ENCODE measurements around the gene GRM6.

GRM6 gene

DNA sequence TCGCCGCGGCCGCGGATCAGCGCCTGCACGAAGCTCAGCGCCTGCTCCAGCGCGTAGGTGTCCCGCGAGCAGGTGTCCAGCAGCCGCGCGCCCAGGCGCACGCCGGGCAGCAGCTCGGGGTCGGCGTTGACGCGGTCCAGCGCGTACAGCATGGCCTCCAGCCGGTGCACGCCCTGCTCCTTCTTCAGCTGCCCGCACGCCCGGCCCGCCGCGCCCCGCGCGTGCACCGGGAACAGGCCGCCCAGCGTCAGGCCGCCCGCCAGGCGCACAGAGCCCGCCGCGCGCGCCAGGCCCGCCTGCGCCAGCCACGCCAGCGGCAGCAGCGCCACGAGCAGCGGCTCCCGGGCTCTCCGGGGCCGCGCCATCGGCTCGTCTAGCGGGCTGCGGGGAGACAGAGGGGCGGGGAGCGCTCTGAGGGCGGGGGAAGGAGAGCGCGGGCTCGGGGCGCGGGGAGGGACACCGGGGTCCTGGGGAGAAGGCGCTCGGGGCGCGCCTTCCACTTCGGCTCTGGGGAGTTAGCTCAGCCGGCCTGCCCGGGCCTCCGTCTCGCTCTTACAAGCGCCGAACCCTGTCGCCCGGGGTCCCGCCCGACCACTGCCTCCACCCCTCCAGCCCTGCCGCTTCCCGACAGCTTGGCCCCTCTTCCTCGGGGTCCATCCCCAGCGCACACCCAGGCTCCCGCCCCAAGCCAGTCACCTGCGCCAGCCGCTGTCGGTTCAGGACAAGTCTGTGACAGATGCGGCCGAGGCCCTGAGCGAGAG is at the start of gene GRM6:
Gene GRM6, minus strand, starts transcription at position 741 of the 761 bp plus-strand sequence. Its CDS starts 376 bp downstream, at position 365.
- Histone ChIP-seq H2AFZ (ENCODE audit: low read depth, low read length) (no peak within 1 kb of the TSS), H3K36me3 (ENCODE audit: insufficient read depth, low read length) (no peaks in the 10 kb centered on the region), H3K4me3 (ENCODE audit: low read length) (peak within 1 kb of the TSS; percentile 27), H3K27me3 (ENCODE audit: insufficient read depth, low read length) (peaks cover 47% of the 10 kb centered on the region), H3K4me1 (ENCODE audit: insufficient read depth, low read length) (no peaks in the 10 kb centered on the region), H3K9me3 (ENCODE audit: low read length) (peaks cover 18% of the 10 kb centered on the region)

DNA sequence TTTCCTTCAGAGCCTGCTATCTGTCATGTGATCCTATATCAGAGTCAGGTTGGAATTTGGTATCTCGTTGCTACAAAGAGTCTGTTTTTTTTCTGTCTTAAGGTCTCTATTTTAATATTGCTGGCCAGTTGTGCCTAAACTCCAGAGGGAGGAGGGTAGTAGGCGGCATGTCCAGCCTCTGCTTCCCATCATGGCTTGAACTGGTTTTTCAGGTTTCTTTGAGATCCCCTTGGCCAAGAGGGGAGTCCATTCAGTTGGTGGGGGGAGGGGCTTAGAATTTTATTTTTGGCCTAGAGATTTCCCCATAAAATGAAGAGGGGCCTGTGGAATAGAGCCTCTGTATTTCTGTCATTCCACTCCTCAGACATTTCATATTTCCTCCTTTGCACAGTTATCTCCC is 49.6 kb upstream of the GRM6 start:
- Histone ChIP-seq H2AFZ (ENCODE audit: low read depth, low read length) (no peak overlapping the region), H3K36me3 (ENCODE audit: insufficient read depth, low read length) (no peaks in the 10 kb centered on the region), H3K4me3 (ENCODE audit: low read length) (no peak overlapping the region), H3K9me3 (ENCODE audit: low read length) (peaks cover 1% of the 10 kb centered on the region), H3K27me3 (ENCODE audit: insufficient read depth, low read length) (no peaks in the 10 kb centered on the region), H3K4me1 (ENCODE audit: insufficient read depth, low read length) (no peaks in the 10 kb centered on the region)

DNA sequence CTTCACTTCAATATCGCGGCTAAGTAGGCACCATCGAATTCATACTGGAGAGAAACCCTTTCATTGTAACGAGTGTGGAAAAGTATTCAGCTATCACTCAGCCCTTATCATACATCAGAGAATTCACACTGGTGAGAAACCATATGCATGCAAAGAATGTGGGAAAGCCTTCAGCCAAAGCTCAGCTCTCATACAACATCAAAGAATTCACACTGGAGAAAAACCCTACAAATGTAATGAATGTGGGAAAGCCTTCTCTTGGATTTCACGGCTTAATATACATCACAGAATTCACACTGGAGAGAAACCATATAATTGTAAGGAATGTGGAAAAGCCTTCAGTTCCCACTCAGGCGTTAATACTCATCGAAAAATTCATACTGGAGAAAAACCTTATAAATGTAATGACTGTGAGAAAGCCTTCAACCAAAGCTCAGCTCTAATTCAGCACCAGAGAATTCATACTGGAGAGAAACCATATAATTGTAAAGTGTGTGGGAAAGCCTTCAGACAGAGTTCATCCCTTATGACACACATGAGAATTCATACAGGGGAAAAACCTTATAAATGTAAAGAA is 38.0 kb upstream of the GRM6 start:
- Histone ChIP-seq H3K9me3 (ENCODE audit: low read length) (peaks cover 64% of the 10 kb centered on the region), H3K36me3 (ENCODE audit: insufficient read depth, low read length) (peaks cover 57% of the 10 kb centered on the region), H3K4me3 (ENCODE audit: low read length) (no peak overlapping the region), H3K4me1 (ENCODE audit: insufficient read depth, low read length) (no peaks in the 10 kb centered on the region), H3K27me3 (ENCODE audit: insufficient read depth, low read length) (no peaks in the 10 kb centered on the region), H2AFZ (ENCODE audit: low read depth, low read length) (no peak overlapping the region)

DNA sequence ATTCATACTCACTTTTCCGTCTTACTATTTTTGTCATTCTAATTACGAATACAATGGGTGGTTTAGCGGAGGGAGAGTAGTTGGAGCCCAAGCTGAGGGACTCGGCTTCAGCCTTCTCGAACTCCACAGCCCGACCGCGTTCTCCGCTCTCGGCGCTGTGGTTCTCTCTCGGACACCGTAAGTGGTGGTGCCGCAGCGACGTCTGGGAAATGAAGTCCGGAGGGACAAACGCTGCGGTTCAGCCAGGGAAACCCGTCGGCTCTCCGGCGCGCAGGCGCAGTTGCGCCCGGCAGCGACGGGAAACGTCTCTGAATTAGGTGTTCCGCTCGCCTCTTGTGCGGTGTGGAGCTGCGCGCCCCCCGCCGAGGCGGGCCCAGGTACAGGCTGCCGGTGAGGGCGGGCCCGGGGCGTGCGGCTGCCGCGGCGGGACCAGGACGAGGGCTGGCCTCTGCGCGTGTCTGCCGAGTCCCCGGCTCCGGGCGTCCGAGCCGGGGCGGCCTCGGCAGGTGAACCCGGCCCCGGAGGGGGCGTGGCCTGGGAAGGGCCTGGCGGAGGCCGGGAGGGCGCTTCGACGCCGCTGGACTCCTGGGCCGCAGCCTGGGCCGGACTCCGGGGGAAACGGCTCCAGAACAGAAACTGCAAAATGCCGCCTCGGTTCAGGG is 28.5 kb upstream of the GRM6 start, which contains the start of gene ZNF879:
Gene ZNF879, plus strand, starts transcription at position 277 of the 662 bp plus-strand sequence. CDS start 1,201 bp downstream, outside the sequence.
- peak within 1 kb of the TSS; percentile 87 for H2AFZ ChIP-seq (ENCODE audit: low read depth, low read length)
- peaks cover 28% of the 10 kb centered on the region for H3K9me3 ChIP-seq (ENCODE audit: low read length)
- H3K4me3 ChIP-seq (ENCODE audit: low read length), result peak within 1 kb of the TSS; percentile 56
- no peaks in the 10 kb centered on the region for H3K27me3 ChIP-seq (ENCODE audit: insufficient read depth, low read length)
- H3K36me3 ChIP-seq (ENCODE audit: insufficient read depth, low read length), result peaks cover 27% of the 10 kb centered on the region
- no peaks in the 10 kb centered on the region for H3K4me1 ChIP-seq (ENCODE audit: insufficient read depth, low read length)

DNA sequence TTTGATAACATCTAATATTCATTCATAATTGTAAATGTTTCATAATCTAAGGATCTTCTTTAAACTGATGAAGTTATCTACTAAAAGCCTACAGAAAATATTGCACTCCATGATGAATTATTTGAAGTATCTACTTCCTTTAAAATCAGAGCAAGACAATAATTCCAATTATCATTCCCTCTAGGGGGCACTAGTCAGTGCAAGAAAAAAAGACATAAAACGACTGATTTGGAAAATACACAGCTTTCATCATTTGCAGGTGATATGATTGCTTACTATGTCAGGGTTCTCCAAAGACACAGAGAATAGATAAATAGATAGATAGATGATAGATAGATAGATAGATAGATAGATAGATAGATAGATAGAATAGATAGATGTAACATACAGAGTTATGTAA is 13.5 kb upstream of the GRM6 start:
- peaks cover 5% of the 10 kb centered on the region for H3K9me3 ChIP-seq (ENCODE audit: low read length)
- H3K4me3 ChIP-seq (ENCODE audit: low read length), result no peak overlapping the region
- H3K36me3 ChIP-seq (ENCODE audit: insufficient read depth, low read length), result no peaks in the 10 kb centered on the region
- no peak overlapping the region for H2AFZ ChIP-seq (ENCODE audit: low read depth, low read length)
- H3K4me1 ChIP-seq (ENCODE audit: insufficient read depth, low read length), result no peaks in the 10 kb centered on the region
- no peaks in the 10 kb centered on the region for H3K27me3 ChIP-seq (ENCODE audit: insufficient read depth, low read length)

DNA sequence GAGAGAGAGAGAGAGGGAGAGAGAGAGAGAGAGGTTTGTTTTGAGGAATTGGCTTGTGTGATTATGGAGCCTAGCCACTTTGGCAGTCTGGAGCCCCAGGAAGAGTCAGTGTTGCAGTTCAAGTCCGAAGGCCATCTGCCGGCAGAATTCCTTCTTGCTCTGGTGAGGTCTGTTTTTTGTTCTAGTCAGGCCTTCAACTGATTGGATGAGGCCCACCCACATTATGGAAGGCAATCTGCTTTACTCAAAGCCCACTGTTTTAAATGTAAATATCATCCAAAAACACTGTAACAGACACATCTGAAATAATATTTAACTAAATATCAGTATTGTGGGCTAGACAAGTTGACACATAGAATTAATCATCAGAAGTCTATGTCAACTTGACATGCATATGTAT is 11.4 kb upstream of the GRM6 start:
- Histone ChIP-seq H3K36me3 (ENCODE audit: insufficient read depth, low read length) (no peaks in the 10 kb centered on the region), H3K4me1 (ENCODE audit: insufficient read depth, low read length) (no peaks in the 10 kb centered on the region), H3K9me3 (ENCODE audit: low read length) (peaks cover 2% of the 10 kb centered on the region), H3K27me3 (ENCODE audit: insufficient read depth, low read length) (no peaks in the 10 kb centered on the region), H2AFZ (ENCODE audit: low read depth, low read length) (no peak overlapping the region), H3K4me3 (ENCODE audit: low read length) (no peak overlapping the region)

DNA sequence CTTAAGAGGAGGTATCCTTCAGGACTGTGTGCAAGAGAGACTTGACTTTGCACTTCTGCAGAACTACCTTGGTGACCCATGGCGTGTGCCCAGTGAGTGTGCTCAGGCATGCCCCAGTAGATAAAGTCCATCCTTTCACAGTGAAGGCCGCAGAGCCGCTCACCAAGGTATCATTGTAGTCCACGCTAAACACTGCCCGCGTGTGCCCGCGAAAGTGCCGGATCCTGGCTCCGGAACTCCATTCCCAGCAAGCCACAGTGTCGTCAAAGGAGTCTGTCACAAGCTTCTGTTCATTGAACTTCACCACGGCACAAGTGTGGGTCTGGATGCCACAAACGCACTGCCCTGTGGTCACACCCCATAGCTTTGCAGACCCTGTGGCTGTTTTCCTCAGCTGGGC is 3.3 kb upstream of the GRM6 start:
- H3K36me3 ChIP-seq (ENCODE audit: insufficient read depth, low read length), result no peaks in the 10 kb centered on the region
- peaks cover 10% of the 10 kb centered on the region for H3K9me3 ChIP-seq (ENCODE audit: low read length)
- no peak overlapping the region for H3K4me3 ChIP-seq (ENCODE audit: low read length)
- no peak overlapping the region for H2AFZ ChIP-seq (ENCODE audit: low read depth, low read length)
- no peaks in the 10 kb centered on the region for H3K4me1 ChIP-seq (ENCODE audit: insufficient read depth, low read length)
- peaks cover 41% of the 10 kb centered on the region for H3K27me3 ChIP-seq (ENCODE audit: insufficient read depth, low read length)

DNA sequence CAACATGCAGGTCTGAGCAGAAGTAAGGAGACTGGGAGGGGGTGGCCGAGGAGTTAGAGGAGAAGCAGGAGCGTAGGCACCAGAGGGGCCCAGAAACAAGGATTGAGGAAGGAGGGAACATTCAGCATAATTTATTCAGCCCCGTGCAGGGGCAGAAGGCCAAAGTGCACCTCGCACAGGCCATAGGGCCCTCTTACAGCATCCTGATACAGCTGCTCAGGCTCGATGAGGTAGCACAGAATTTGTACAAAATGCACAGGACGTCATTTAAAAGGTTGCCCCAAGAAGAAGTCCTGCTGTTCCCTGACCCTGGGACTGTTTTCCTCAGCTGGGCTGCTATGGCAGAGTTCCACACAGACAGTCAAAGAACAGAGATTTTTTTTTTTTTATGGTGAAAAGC is 2.1 kb upstream of the GRM6 start:
- Histone ChIP-seq H3K4me1 (ENCODE audit: insufficient read depth, low read length) (no peaks in the 10 kb centered on the region), H3K9me3 (ENCODE audit: low read length) (peaks cover 10% of the 10 kb centered on the region), H2AFZ (ENCODE audit: low read depth, low read length) (no peak overlapping the region), H3K27me3 (ENCODE audit: insufficient read depth, low read length) (peaks cover 47% of the 10 kb centered on the region), H3K4me3 (ENCODE audit: low read length) (no peak overlapping the region), H3K36me3 (ENCODE audit: insufficient read depth, low read length) (no peaks in the 10 kb centered on the region)

DNA sequence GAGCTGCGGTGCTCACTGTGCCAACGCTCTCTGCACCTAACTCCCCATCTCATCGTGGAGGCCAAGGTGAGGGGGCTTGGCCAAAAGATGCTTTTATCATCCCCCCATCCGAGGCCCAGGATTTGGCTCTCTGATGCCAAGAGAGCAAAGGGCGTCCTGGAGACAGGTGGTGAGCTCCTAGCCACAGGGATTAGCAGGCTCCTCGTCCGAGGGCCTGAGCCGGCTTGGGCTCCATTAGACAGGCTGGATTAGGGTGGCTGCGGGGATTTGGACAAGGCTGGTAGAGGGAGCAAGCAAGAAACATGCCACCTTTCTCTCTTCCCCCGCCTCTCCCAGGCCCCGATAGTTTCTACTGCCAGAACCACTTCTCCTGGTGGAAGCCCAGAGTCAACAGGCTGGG is 1.0 kb upstream of the GRM6 start:
- H3K4me3 ChIP-seq (ENCODE audit: low read length), result no peak overlapping the region

DNA sequence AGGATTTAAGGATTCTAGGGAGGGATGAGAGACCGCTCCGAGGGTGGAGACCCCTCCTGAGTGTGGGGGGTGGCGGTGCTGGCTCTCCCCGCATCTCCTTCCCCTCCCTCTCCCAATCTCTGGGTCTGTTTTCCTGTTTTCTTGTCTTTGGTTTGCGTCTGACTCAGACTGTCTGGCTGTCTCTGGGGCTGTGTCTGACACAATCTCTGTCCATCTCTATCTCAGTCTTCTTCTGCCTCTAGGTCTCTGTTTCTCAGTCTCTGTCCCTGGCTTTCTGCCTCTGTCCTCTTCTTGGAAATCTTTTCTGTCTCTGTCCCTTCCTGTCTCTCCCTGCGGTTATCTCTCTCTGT is 196 bp upstream of the GRM6 start:
- Histone ChIP-seq H2AFZ (ENCODE audit: low read depth, low read length) (no peak overlapping the region), H3K27me3 (ENCODE audit: insufficient read depth, low read length) (peaks cover 47% of the 10 kb centered on the region), H3K4me1 (ENCODE audit: insufficient read depth, low read length) (no peaks in the 10 kb centered on the region), H3K36me3 (ENCODE audit: insufficient read depth, low read length) (no peaks in the 10 kb centered on the region), H3K4me3 (ENCODE audit: low read length) (no peak overlapping the region), H3K9me3 (ENCODE audit: low read length) (peaks cover 14% of the 10 kb centered on the region)

More for the DNA sequence above, 1.0 kb upstream of the GRM6 start:
- Histone ChIP-seq H3K4me1 (ENCODE audit: insufficient read depth, low read length) (no peaks in the 10 kb centered on the region), H3K9me3 (ENCODE audit: low read length) (peaks cover 10% of the 10 kb centered on the region), H2AFZ (ENCODE audit: low read depth, low read length) (no peak overlapping the region), H3K27me3 (ENCODE audit: insufficient read depth, low read length) (peaks cover 47% of the 10 kb centered on the region), H3K36me3 (ENCODE audit: insufficient read depth, low read length) (no peaks in the 10 kb centered on the region)

DNA sequence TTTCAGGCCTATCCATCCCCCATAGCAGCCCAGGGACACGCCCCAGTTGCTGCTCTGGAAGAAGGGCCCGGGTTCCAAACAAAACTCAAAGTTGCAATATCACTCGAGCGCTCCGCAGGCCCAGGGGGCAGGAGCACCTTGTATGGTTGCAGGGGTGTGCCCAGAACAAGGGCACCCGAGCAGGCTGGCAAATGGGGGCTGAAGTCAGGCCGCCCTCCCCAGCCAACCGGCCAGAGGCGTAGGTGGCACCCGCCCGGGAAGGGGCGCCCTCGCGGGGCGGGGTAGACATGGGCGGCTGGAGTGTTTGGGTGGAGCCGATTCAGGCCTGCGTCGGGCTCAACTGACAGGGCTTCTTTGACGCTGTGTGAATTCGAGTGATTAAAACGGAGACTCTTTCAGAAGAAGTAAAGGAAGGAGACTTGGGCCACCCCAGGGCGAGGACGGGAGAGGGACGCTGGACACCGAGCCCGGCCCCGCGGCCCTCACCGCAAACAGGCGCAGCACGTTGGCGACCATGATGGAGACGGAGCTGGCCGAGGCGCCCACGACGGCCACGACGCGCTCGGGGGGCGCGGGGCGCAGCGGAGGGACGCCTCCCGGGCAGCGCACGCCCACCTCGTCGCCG is 1.1 kb downstream of the GRM6 start:
- H3K27me3 ChIP-seq (ENCODE audit: insufficient read depth, low read length), result peaks cover 47% of the 10 kb centered on the region
- H3K36me3 ChIP-seq (ENCODE audit: insufficient read depth, low read length), result no peaks in the 10 kb centered on the region
- H3K4me3 ChIP-seq (ENCODE audit: low read length), result peak overlapping the region; percentile 27
- no peak overlapping the region for H2AFZ ChIP-seq (ENCODE audit: low read depth, low read length)
- H3K9me3 ChIP-seq (ENCODE audit: low read length), result peaks cover 25% of the 10 kb centered on the region
- H3K4me1 ChIP-seq (ENCODE audit: insufficient read depth, low read length), result no peaks in the 10 kb centered on the region

DNA sequence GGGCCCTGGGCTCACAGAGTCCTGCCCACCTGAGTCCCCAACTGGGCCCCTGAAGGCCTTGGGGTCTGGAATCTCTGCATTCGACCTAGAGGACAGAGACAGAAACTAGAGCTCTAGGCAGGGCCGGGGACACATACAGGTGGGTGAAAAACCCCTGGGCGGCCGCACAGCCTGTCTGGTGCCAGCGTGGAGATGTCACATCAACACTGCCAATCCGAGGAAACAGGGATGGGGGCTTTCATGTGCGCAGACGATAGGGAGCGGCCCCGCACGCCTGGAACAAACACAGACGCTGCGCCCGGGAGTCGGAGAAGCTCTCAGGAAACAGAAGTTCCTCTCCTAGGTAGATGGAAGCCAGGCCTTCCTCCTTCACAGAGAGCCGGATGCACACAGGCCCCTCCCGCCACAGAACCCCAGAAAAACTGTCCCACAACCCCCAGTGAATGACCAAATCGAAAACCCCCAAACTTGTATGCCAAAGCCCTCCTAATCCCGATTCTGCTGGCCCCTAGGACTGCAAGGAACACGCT is 1.8 kb downstream of the GRM6 start:
- peaks cover 21% of the 10 kb centered on the region for H3K9me3 ChIP-seq (ENCODE audit: low read length)
- no peak overlapping the region for H2AFZ ChIP-seq (ENCODE audit: low read depth, low read length)
- no peak overlapping the region for H3K4me3 ChIP-seq (ENCODE audit: low read length)
- H3K36me3 ChIP-seq (ENCODE audit: insufficient read depth, low read length), result no peaks in the 10 kb centered on the region
- no peaks in the 10 kb centered on the region for H3K4me1 ChIP-seq (ENCODE audit: insufficient read depth, low read length)
- H3K27me3 ChIP-seq (ENCODE audit: insufficient read depth, low read length), result peaks cover 46% of the 10 kb centered on the region

Data from neuron (in vitro differentiated cells).